Activated T-cell treated with anti-CD3 and anti-CD28 coated beads for 4 hours (primary cell): Measurements from ENCODE around the gene CD79A.

ENCODE experiments used
- DNase-seq: peaks from one replicate; pipeline ENCODE4 v3.0.0-alpha.2; 2020

CD79A gene

GRCh38 chr19:41876847-41877832, at the start of gene CD79A:
CD79A (plus strand) TSS chr19:41877279; CDS start chr19:41877305, 26 bp downstream.
- no peak for DNase-seq

- DNase-seq = no peak
Observed at GRCh38 chr19:41837981-41838708, 38.9 kb upstream of the CD79A start.

- no peak for DNase-seq
Observed at GRCh38 chr19:41839211-41839610, 37.9 kb upstream of the CD79A start.

- no peak for DNase-seq
Observed at GRCh38 chr19:41843371-41843770, 33.7 kb upstream of the CD79A start.

- no peak for DNase-seq
Observed at GRCh38 chr19:41844601-41845000, 32.5 kb upstream of the CD79A start, which contains the start of gene LYPD4. LYPD4 (minus strand) TSS chr19:41844683; CDS start chr19:41839285, 5,398 bp downstream.

- no peak for DNase-seq
Observed at GRCh38 chr19:41845001-41845050, 32.3 kb upstream of the CD79A start, which contains the start of gene DMRTC2. DMRTC2 (plus strand) TSS chr19:41845042; CDS start chr19:41847429, 2,387 bp downstream.

GRCh38 chr19:41845051-41845590, 32.0 kb upstream of the CD79A start:
- no peak for DNase-seq

GRCh38 chr19:41847351-41848105, 29.6 kb upstream of the CD79A start:
- no peak for DNase-seq

- no peak for DNase-seq
Observed at GRCh38 chr19:41848666-41849065, 28.4 kb upstream of the CD79A start.

GRCh38 chr19:41849067-41849466, 28.0 kb upstream of the CD79A start:
- no peak for DNase-seq

- DNase-seq = no peak
Observed at GRCh38 chr19:41850381-41850780, 26.7 kb upstream of the CD79A start.

GRCh38 chr19:41851456-41851855, 25.6 kb upstream of the CD79A start:
- no peak for DNase-seq

- no peak for DNase-seq
Observed at GRCh38 chr19:41853344-41853743, 23.7 kb upstream of the CD79A start.

GRCh38 chr19:41853768-41854167, 23.3 kb upstream of the CD79A start:
- no peak for DNase-seq

GRCh38 chr19:41859213-41859617, 17.9 kb upstream of the CD79A start:
- DNase-seq = no peak

- DNase-seq = peak; percentile 98
Observed at GRCh38 chr19:41859618-41860418, 17.3 kb upstream of the CD79A start, which contains the start of gene RPS19. RPS19 (plus strand) TSS chr19:41860255; CDS start chr19:41860775, 520 bp downstream.

- no peak for DNase-seq
Observed at GRCh38 chr19:41860419-41861115, 16.5 kb upstream of the CD79A start.

- DNase-seq = no peak
Observed at GRCh38 chr19:41861116-41861768, 15.8 kb upstream of the CD79A start.

- no peak for DNase-seq
Observed at GRCh38 chr19:41861846-41862245, 15.2 kb upstream of the CD79A start.

GRCh38 chr19:41862445-41862986, 14.6 kb upstream of the CD79A start:
- DNase-seq = no peak
